ENCODE results near the gene TMEM181. TPM values are rescaled to one million over a fixed set of nuclear protein-coding genes. Genes with fewer than 3 reads are reported as not detected.

TMEM181 gene
- total and polyA plus RNA-seq, 4 donors = 6.4 to 15.6 (median 12.6) TPM

- Histone ChIP-seq H3K27ac (ENCODE audit: low read depth in 1 of 2, low read length in 2 of 2) (no peak overlapping the region), H3K4me3 (ENCODE audit: low read depth in 1 of 3, low read length in 3 of 3) (no peak overlapping the region), H3K9ac (ENCODE audit: low read depth in 1 of 2, low read length in 2 of 2) (no peak overlapping the region), H3K9me3 (ENCODE audit: control insufficient read depth in 4 of 4, low read length in 3 of 4) (no peaks in the 10 kb centered on the region), H3K36me3 (ENCODE audit: control insufficient read depth in 4 of 4, insufficient read depth in 3 of 4, low read depth in 1 of 4, low read length in 3 of 4) (peaks cover 0 to 3% (median under 1%) of the 10 kb centered on the region in 4 donors), H3K27me3 (ENCODE audit: control insufficient read depth in 4 of 4, insufficient read depth in 4 of 4, low read length in 3 of 4) (no peaks in the 10 kb centered on the region), H3K4me1 (ENCODE audit: control insufficient read depth in 4 of 4, insufficient read depth in 4 of 4, low read length in 3 of 4) (no peaks in the 10 kb centered on the region)
- no peak for DNase-seq (ENCODE audit: low spot score)
- TF ChIP-seq GABPA (IDR thresholded peaks at IDR 0.05 in 1 of 2, conservative IDR thresholded peaks at IDR 0.05 in 1 of 2) = no peak
- no peak for TF ChIP-seq NR2F2 (IDR thresholded peaks at IDR 0.05)
- TF ChIP-seq CTCF (IDR thresholded peaks at IDR 0.05; ENCODE audit: low read depth, low read length, missing input control) = no peak
- TF ChIP-seq SP1 (IDR thresholded peaks at IDR 0.05) = no peak
- TF ChIP-seq RAD21 (IDR thresholded peaks at IDR 0.05) = no peak
- no peak for TF ChIP-seq HNF4G (IDR thresholded peaks at IDR 0.05)
- TF ChIP-seq FOXA2 (IDR thresholded peaks at IDR 0.05) = no peak
- no peak for TF ChIP-seq REST (IDR thresholded peaks at IDR 0.05)
- no peak for TF ChIP-seq FOXA1 (IDR thresholded peaks at IDR 0.05)
- TF ChIP-seq HNF4A (conservative IDR thresholded peaks at IDR 0.05) = no peak
- TF ChIP-seq YY1 (IDR thresholded peaks at IDR 0.05) = no peak
- no peak for TF ChIP-seq ZBTB33 (IDR thresholded peaks at IDR 0.05)
- no peak for TF ChIP-seq JUND (IDR thresholded peaks at IDR 0.05)
- TF ChIP-seq MAX (IDR thresholded peaks at IDR 0.05) = no peak
- no peak for TF ChIP-seq EGR1 (IDR thresholded peaks at IDR 0.05; ENCODE audit: low read depth in 2 of 2)
- TF ChIP-seq ATF3 (IDR thresholded peaks at IDR 0.05) = no peak
- TF ChIP-seq TAF1 (conservative IDR thresholded peaks at IDR 0.05) = no peak
- no peak for TF ChIP-seq RXRA (IDR thresholded peaks at IDR 0.05)
- 95% methylated on average over 28 of the region's 28 CpGs for whole genome bisulfite sequencing
Measured at GRCh38 chr6:158572653-158573541, 13.0 kb downstream of the TMEM181 start.

Data from liver (tissue), 9 donors.